Measurements from ENCODE around the gene GAL3ST3.

GRCh38 chr11:66067640-66068039, 18.7 kb upstream of the GAL3ST3 start:
- TF ChIP-seq, protein P1, sequence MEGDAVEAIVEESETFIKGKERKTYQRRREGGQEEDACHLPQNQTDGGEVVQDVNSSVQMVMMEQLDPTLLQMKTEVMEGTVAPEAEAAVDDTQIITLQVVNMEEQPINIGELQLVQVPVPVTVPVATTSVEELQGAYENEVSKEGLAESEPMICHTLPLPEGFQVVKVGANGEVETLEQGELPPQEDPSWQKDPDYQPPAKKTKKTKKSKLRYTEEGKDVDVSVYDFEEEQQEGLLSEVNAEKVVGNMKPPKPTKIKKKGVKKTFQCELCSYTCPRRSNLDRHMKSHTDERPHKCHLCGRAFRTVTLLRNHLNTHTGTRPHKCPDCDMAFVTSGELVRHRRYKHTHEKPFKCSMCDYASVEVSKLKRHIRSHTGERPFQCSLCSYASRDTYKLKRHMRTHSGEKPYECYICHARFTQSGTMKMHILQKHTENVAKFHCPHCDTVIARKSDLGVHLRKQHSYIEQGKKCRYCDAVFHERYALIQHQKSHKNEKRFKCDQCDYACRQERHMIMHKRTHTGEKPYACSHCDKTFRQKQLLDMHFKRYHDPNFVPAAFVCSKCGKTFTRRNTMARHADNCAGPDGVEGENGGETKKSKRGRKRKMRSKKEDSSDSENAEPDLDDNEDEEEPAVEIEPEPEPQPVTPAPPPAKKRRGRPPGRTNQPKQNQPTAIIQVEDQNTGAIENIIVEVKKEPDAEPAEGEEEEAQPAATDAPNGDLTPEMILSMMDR (IDR thresholded peaks at IDR 0.05): no peak
- TF ChIP-seq POLR2AphosphoS5 (IDR thresholded peaks at IDR 0.05) (no peak), EP300 (IDR thresholded peaks at IDR 0.05) (no peak)
